ENCODE results near the gene XG.
"Not testable (repeated sequence)": the region's sequence is repeated elsewhere in the genome, so short reads cannot be mapped to it uniquely, and the experiment has no call there.

XG gene

DNA sequence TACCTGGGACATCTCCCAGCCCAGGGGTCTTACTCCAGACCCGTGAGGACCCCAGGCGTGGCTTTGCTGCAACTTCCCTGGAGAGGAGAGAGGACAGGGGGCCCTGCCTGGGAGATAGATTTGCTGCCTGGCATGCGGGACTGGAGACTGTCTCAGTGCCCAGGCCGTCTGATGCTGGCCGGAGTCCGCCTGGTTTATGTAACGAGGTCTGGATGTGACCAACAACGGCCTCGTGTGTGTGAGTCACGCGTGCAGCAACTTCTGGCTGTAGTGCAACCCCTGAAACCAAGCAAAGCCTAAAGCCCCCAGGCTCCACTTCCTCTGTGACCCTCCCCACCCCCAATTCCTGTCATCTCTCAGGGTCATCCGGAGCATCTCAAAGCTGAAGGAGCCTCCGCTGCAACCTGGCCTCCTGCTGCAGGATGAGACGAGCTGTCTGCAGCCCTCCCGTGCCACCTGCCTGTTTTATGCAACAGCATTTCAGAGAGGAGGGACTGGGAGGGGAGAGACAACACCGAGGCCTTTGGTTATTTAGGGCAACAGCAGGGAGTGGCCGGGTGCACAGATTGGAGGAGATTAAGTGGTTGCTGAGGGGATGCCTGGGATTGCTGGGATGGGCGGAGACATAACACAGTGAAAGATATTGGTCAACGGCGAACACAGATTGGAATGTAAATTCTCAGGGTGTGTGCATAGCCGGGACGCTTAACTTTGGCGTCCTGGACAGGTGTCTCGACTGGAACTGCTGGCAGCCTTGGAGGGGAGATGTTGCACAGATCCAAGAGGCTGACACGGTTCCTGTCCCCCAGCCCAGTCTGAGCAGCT, 16.0 kb downstream of the XG start:
- TF ChIP-seq, protein P1, sequence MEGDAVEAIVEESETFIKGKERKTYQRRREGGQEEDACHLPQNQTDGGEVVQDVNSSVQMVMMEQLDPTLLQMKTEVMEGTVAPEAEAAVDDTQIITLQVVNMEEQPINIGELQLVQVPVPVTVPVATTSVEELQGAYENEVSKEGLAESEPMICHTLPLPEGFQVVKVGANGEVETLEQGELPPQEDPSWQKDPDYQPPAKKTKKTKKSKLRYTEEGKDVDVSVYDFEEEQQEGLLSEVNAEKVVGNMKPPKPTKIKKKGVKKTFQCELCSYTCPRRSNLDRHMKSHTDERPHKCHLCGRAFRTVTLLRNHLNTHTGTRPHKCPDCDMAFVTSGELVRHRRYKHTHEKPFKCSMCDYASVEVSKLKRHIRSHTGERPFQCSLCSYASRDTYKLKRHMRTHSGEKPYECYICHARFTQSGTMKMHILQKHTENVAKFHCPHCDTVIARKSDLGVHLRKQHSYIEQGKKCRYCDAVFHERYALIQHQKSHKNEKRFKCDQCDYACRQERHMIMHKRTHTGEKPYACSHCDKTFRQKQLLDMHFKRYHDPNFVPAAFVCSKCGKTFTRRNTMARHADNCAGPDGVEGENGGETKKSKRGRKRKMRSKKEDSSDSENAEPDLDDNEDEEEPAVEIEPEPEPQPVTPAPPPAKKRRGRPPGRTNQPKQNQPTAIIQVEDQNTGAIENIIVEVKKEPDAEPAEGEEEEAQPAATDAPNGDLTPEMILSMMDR (IDR thresholded peaks at IDR 0.05; ENCODE audit: control insufficient read depth, insufficient read depth, low read depth, low read length, missing control alignments), result no peak
- DNase-seq (ENCODE audit: low read depth), result no peak
- H3K4me3 ChIP-seq (ENCODE audit: control insufficient read depth, low read depth, low read length), result no peak overlapping the region

DNA sequence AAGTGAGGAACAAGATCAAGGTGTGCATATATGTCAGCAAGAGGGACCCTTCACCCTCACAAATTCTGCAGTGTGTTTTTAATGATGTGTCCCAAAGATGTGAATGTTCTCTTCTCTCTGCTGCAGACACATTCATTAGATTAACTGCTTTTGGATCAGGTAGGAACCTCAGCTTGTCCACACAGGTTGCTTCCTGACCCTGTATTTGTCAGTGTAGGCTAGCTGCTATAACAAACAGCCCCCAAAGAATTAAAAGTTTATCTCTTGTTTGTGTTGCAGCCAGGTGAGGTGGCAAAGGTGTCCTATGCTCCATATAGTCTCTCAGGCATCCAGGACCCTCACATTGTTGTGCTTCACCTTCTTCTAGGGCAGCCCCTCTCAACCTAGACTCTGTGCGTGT, 17.8 kb downstream of the XG start:
- DNase-seq (ENCODE audit: low read depth), result no peak
- TF ChIP-seq, protein P1 (IDR thresholded peaks at IDR 0.05; ENCODE audit: control insufficient read depth, insufficient read depth, low read depth, low read length, missing control alignments), result no peak
- H3K4me3 ChIP-seq (ENCODE audit: control insufficient read depth, low read depth, low read length), result no peak overlapping the region

DNA sequence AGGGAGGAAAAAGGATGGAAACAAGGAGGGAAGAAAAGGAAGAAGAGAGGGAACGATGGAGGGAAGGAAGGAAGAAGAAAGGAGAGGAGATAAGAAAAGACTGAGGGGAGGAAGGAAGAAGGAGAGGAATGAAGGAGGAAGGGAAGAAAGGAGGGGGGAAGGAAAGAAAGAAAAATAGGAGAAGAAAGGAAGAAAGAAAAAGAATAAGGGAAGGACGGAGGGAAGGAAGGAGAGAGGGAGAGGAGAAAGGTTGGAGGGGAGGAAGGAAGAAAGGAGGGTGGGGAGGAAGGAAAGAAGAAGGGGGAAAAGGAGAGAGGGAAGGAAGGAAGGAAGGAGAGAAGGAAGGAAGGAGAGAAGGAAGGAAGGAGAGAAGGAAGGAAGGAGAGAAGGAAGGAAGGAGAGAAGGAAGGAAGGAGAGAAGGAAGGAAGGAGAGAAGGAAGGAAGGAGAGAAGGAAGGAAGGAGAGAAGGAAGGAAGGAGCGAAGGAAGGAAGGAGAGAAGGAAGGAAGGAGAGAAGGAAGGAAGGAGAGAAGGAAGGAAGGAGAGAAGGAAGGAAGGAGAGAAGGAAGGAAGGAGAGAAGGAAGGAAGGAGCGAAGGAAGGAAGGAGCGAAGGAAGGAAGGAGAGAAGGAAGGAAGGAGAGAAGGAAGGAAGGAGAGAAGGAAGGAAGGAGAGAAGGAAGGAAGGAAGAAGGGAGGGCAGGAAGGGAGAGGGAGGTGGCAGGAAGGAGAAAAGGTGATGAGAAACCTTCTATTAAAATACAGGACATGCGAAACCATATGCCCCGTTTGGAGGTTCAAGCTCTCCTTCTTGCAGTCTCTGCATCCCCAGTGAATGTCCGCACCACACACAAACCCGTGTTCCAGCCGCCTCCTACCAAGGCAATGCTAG, 21.6 kb downstream of the XG start:
- not testable (repeated sequence) for DNase-seq (ENCODE audit: low read depth); H3K4me3 ChIP-seq (ENCODE audit: control insufficient read depth, low read depth, low read length)

GRCh38 chrX:2774057-2774456, 22.2 kb downstream of the XG start:
- TF ChIP-seq, protein P1 (IDR thresholded peaks at IDR 0.05; ENCODE audit: control insufficient read depth, insufficient read depth, low read depth, low read length, missing control alignments), result no peak
- DNase-seq (ENCODE audit: low read depth), result no peak
- no peak overlapping the region for H3K4me3 ChIP-seq (ENCODE audit: control insufficient read depth, low read depth, low read length)

DNA sequence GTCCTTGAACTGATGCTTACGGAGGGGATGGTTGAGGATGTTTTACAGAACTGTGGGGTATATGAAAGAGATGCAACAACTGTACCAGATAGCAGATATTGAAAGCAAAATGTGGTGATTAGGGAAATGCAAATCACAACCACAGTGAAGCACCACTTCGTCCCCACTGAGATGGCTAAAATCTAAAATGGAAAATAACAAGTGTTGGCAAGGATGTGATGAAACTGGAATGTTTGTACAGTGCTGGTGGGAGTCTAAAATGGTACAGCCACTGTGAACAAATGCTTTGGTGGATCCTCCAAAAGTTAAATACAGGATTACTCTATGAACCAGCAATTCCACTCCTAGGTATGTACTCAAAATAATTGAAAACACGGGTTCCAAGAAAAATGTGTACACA, 22.9 kb downstream of the XG start:
- DNase-seq (ENCODE audit: low read depth), result no peak
- TF ChIP-seq, protein P1 (IDR thresholded peaks at IDR 0.05; ENCODE audit: control insufficient read depth, insufficient read depth, low read depth, low read length, missing control alignments), result no peak
- no peak overlapping the region for H3K4me3 ChIP-seq (ENCODE audit: control insufficient read depth, low read depth, low read length)

DNA sequence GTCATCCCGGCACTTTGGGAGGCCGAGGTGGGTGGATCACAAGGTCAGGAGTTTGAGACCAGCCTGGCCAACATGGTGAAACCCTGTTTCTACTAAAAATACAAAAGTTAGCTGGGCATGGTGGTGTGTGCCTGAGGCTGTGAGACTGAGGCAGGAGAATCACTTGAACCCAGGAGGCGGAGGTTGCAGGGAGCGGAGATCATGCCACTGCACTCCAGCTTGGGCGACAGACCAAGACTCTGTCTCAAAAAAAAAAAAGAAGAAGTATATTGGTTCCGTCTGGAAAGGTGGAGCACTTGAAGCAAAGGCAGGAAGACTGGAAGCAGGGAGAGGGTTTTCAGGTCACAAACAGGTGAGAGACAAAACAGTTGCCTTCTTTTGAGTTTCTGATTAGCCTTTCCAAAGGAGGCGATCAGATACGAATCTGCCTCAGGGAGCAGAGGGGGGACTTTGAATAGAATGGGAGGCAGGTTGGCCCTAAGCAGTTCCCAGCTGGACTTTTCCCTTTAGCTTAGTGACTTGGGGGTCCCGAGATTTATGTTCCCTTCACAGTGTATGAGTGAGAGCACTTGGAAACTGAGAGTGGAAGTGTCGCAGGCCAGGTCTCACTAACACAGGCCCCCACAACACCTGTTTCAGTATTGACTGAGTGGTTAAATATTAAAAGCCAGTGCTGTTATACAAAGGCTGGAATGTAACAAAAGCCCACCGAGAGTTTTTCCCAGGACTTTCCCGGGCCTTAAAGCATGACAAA, 28.8 kb downstream of the XG start:
- H3K4me3 ChIP-seq (ENCODE audit: control insufficient read depth, low read depth, low read length); DNase-seq (ENCODE audit: low read depth): not testable (repeated sequence)

- H3K4me3 ChIP-seq (ENCODE audit: control insufficient read depth, low read depth, low read length), result no peak overlapping the region
- DNase-seq (ENCODE audit: low read depth), result no peak
- TF ChIP-seq, protein P1 (IDR thresholded peaks at IDR 0.05; ENCODE audit: control insufficient read depth, insufficient read depth, low read depth, low read length, missing control alignments), result no peak
Measured at GRCh38 chrX:2781226-2781571, 29.4 kb downstream of the XG start.

Measured in AG09309 (cell line).